Measurements from ENCODE around the gene IFT80. TPM values are rescaled to one million over a fixed set of nuclear protein-coding genes. Genes with fewer than 3 reads are reported as not detected.

IFT80 gene
- total RNA-seq, 1 experiment from 2014 or later: 26.3 TPM

- Histone ChIP-seq H3K9me3 (ENCODE audit: control insufficient read depth in 1 of 2, insufficient read depth in 1 of 2, low read depth in 1 of 2, low read length in 2 of 2) (no peaks in the 10 kb centered on the region), H3K36me3 (ENCODE audit: control insufficient read depth in 1 of 2, insufficient read depth in 2 of 2, low read length in 2 of 2) (peaks cover 0 to 2% of the 10 kb centered on the region in 2 experiments; a peak in 1 of 4 replicates), H3K9me2 (ENCODE audit: insufficient read depth) (no peaks in the 10 kb centered on the region), H4K20me1 (ENCODE audit: insufficient read depth) (no peaks in the 10 kb centered on the region), H3K4me3 (replicated peaks in 1 of 2; ENCODE audit: low read depth in 1 of 2, low read length in 2 of 2) (no peak overlapping the region), H3K27me3 (ENCODE audit: insufficient read depth, low read length) (no peaks in the 10 kb centered on the region), H3K4me2 (ENCODE audit: low read length) (no peak overlapping the region), H3K27ac (ENCODE audit: low read depth, low read length) (no peak overlapping the region), H3K4me1 (ENCODE audit: control insufficient read depth in 1 of 2, insufficient read depth in 2 of 2, low read length in 2 of 2) (no peaks in the 10 kb centered on the region), H3K79me2 (ENCODE audit: insufficient read depth, low read length) (no peaks in the 10 kb centered on the region; the same call in 1 of the 2 replicates), H2AFZ (ENCODE audit: low read depth, low read length, poor library complexity, severe bottlenecking) (no peak overlapping the region), H3K9ac (ENCODE audit: low read length) (no peak overlapping the region)
- no TSS peak for BruUV-seq (replicated peaks)
- ChIA-PET RAD21 (ENCODE audit: low non-redundant PET in 1 of 2, low total read pairs in 2 of 2, uncharacterized antibody in 2 of 2, unreplicated experiment in 2 of 2) (no interaction called here), CTCF (no interaction called here), POLR2A (no interaction called here)
- intact Hi-C loops (cut with micrococcal nuclease): no loop called here
- ATAC-seq (no peak), DNase-seq (ENCODE audit: low read depth, low spot score) (no peak)
- TF ChIP-seq JUND (IDR thresholded peaks at IDR 0.05) (no peak), SRF (IDR thresholded peaks at IDR 0.05; ENCODE audit: low read depth) (no peak), ELF1 (IDR thresholded peaks at IDR 0.05; ENCODE audit: borderline replicate concordance, low read depth) (no peak), SP1 (IDR thresholded peaks at IDR 0.05; ENCODE audit: low read depth) (no peak), YY1 (IDR thresholded peaks at IDR 0.05; ENCODE audit: extremely low read depth, insufficient replicate concordance, low read depth, low read length) (no peak), CBX3 (IDR thresholded peaks at IDR 0.05; ENCODE audit: low read depth) (no peak), RAD21 (IDR thresholded peaks at IDR 0.05; ENCODE audit: low read depth) (no peak)
Measured at GRCh38 chr3:160372780-160373179, 26.2 kb downstream of the IFT80 start.

- ChIA-PET POLR2A (no interaction called here), CTCF (no interaction called here), RAD21 (ENCODE audit: low non-redundant PET in 1 of 2, low total read pairs in 2 of 2, uncharacterized antibody in 2 of 2, unreplicated experiment in 2 of 2) (no interaction called here)
- no peak for DNase-seq (ENCODE audit: low read depth, low spot score)
- H4K20me1 ChIP-seq (ENCODE audit: insufficient read depth): no peaks in the 10 kb centered on the region
- no peak for ATAC-seq
- H3K4me2 ChIP-seq (ENCODE audit: low read length): no peak overlapping the region
- no TSS peak for BruUV-seq (replicated peaks)
- intact Hi-C loops (cut with micrococcal nuclease): no loop called here
- H3K36me3 ChIP-seq (ENCODE audit: control insufficient read depth in 1 of 2, insufficient read depth in 2 of 2, low read length in 2 of 2): peaks cover 0 to 2% of the 10 kb centered on the region in 2 experiments; a peak in 1 of 4 replicates
- no peak overlapping the region for H2AFZ ChIP-seq (ENCODE audit: low read depth, low read length, poor library complexity, severe bottlenecking)
- H3K9ac ChIP-seq (ENCODE audit: low read length): no peak overlapping the region
- no peaks in the 10 kb centered on the region for H3K9me3 ChIP-seq (ENCODE audit: control insufficient read depth in 1 of 2, insufficient read depth in 1 of 2, low read depth in 1 of 2, low read length in 2 of 2)
- no peak overlapping the region for H3K4me3 ChIP-seq (replicated peaks in 1 of 2; ENCODE audit: low read depth in 1 of 2, low read length in 2 of 2)
- H3K27me3 ChIP-seq (ENCODE audit: insufficient read depth, low read length): no peaks in the 10 kb centered on the region
- no peaks in the 10 kb centered on the region for H3K9me2 ChIP-seq (ENCODE audit: insufficient read depth)
- no peaks in the 10 kb centered on the region; the same call in 1 of the 2 replicates for H3K79me2 ChIP-seq (ENCODE audit: insufficient read depth, low read length)
- no peaks in the 10 kb centered on the region for H3K4me1 ChIP-seq (ENCODE audit: control insufficient read depth in 1 of 2, insufficient read depth in 2 of 2, low read length in 2 of 2)
- no peak overlapping the region for H3K27ac ChIP-seq (ENCODE audit: low read depth, low read length)
- no peak for TF ChIP-seq ATF3 (IDR thresholded peaks at IDR 0.05)
- no peak for TF ChIP-seq TCF7L2 (IDR thresholded peaks at IDR 0.05; ENCODE audit: borderline replicate concordance, extremely low read depth, insufficient read depth, insufficient read length)
- no peak for TF ChIP-seq ZBTB33 (IDR thresholded peaks at IDR 0.05; ENCODE audit: extremely low read depth, insufficient replicate concordance, low read length)
- TF ChIP-seq CTCF (IDR thresholded peaks at IDR 0.05 in 2 of 3, conservative IDR thresholded peaks at IDR 0.05 in 1 of 3; ENCODE audit: borderline replicate concordance in 1 of 3, insufficient read depth in 1 of 3, low read depth in 2 of 3, low read length in 2 of 3): no peak
- TF ChIP-seq JUND (IDR thresholded peaks at IDR 0.05): no peak
Measured at GRCh38 chr3:160370987-160371857, 27.8 kb downstream of the IFT80 start.

Measured in HCT116 (cell line).